HG03432 (cell line): ENCODE measurements around the gene FAIM2.
A peak's percentile ranks its signal among the peaks of the same experiment; 100 is the strongest.

Source experiments
- ATAC-seq: cut with Tn5 transposase; IDR thresholded peaks from one replicate; pipeline ENCODE4 v1.9.1; 2021; ENCODE audit warnings: mild to moderate bottlenecking, moderate library complexity; ENCODE audit not compliant: unreplicated experiment

FAIM2 gene

DNA sequence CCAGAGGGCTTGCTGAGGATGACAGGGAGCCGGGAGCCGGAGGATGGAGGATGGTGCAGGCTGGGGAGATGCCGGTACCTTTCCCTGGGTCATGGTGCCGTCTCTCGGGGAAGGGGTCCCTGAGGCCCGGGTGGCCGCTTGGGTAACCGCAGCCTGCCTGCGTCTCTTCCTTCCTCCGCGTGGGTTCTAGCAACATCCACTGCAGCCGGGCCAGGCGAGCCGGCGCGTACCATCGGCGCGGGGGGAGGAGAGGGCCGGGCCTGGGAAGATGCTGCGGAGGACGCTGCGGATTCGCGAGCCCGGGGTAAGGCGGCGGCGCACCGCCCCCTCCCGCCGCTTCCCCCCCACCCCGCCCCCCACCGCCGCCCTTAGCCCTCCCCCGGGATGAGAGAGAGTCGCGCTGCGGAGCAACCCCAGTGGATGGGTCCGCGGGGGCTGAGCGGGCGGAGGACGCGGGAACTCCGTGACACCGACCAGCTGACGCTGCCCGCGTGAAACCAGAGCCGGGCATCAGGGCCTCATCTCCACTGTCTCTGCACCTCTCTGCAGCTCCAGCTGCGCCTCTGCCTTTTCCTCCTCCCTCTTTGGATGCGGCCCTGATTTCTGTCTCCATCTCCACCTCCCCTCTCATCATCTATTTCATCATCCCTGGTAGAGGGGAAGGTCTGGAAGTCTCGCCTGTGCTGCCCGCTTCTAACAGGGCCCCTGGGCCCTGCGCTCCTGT, at the start of gene FAIM2:
Gene FAIM2, minus strand, starts transcription at position 201 of the 724 bp plus-strand sequence. Its CDS starts 108 bp downstream, at position 93.
- no peak for ATAC-seq

DNA sequence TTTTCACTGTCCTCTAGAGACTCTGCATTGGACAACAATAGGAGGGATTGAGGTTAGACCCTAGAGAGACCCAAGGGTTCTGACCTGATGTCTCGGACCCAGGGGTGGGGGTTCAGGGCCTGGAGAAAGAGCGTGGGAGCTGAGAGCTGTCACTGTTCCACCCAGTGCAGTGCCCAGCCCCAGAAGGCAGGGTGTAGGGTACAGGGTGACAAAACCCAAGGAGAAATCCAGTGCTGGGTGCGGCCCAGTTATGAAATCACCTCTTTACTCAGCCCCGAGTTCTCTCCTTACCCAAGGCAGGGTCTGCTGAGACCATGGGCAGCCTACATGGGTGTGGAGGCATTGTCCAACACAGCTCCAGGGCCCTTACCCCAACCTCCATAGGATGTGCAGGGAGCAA, 49.5 kb upstream of the FAIM2 start:
- ATAC-seq: no peak

DNA sequence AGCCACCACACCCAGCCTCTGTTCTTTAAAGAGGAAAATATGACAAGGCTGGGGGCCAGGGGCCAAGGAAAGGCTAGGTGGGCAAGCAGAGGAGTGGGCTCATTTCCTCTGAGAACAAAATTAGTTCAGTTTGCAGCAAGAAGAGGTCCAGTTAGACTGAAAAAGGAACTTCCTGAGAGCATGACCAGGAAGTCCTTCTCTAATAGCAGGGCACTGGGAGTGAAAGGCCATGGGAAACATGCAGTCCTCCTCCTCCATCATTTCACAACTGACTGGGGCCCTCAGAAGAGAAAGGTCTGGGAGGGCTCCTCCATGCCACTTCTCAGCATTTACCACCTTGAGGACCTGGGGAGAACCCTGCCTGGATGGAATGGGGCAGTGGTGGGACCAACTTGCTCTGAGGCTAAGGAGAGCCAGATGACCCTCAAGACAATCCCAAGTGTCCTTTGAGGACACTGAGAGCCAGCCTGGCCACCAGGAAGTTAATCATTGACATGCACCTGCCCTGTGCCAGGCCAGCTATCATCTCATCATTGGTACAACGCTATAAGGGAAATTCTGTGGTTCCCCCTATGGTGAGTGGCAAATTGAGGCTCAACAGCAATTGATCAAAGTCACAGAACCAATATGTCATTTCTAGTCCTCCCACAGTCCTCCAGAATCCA, 48.8 kb upstream of the FAIM2 start:
- no peak for ATAC-seq

DNA sequence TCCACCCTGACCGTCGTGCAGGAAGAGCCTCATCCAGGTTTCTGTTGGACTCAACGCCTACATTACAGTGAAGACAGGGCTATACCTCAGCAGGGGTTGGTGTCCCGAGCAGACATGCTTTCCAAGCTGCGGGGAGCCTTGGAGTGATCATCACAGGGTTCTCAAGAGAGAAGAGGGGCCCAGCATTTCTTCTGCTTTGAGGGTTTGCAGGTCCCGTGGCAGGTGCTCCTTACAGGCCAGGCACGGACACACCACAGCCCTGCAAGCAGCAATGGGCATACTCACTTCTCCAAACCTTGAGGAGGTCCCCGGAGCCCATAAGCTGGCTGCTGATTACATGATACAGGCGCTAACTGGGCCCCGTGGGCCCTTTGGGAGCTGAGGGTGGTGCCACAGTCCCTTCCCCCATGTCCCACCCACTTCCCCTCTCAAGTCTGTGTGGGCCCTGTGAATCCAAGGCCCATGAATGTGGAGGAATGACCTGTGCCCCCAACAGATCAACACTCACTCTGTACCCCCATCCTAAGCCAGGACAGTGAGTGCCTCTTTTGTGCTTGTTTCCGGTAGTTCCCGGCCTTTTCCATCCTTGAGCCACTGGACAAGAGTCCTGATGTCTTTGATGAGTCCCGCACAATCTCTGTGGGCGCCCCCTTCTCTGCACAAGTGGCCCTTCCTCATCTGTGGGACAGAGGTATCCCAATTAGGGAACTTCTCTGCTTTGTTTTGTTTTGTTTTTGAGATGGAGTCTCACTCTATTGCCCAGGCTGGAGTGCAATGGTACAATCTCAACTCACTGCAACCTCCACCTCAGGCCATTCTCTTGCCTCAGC, 47.9 kb upstream of the FAIM2 start:
- ATAC-seq: no peak

DNA sequence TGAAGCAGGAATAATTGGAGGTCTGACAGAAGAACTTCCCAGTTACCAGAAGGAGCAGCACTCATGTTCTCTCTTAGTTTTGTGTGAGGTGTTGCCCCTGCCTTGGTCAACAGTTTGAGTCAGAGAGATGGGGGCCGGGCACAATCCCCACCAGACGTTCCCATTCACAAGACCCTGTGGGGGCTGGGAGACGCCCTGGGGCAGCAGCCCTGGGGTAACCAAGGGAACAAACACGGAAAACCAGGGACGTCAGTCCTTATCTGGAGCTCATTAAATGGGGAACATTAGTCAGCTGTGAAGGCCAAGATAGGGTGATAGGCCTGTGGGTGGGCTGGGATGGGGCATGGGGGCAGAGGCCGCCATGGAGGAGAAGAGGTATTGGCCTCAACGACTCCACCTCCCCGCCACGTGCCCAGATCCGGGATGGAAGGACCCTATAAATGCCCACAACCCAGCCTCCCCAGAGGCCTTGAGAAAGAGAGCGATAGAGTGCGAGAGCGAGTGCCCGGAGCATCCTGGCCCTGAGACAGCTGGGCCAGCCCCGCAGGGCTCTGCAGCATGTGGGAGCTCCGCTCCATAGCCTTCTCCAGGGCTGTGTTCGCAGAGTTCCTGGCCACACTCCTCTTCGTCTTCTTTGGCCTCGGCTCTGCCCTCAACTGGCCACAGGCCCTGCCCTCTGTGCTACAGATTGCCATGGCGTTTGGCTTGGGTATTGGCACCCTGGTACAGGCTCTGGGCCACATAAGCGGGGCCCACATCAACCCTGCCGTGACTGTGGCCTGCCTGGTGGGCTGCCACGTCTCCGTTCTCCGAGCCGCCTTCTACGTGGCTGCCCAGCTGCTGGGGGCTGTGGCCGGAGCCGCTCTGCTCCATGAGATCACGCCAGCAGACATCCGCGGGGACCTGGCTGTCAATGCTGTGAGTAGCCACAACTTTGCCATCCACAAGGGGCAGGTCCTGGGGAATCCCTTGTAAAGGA, 46.9 kb upstream of the FAIM2 start, which contains the start of gene AQP2:
Gene AQP2, plus strand, starts transcription at position 465 of the 979 bp plus-strand sequence. Its CDS starts 94 bp downstream, at position 559.
- ATAC-seq: no peak

DNA sequence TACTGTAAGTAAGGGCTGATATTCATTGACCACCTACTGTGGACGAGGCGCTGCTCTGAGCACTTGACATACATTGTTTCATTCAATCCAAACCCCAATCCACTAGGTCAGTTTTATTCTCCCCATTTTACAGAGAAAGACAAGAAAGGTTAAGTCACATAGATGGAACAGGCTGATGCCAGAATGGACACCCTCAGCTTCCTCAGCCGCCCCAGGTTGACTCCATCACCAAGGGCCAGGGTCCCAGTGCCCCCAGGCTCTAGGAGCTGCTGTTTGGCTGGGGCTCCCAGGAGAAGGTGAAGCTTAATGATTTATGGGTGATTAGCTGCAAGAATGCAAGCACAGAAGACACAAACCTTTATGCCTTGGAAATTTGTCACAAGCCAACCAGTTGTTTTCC, 46.2 kb upstream of the FAIM2 start:
- ATAC-seq: no peak

DNA sequence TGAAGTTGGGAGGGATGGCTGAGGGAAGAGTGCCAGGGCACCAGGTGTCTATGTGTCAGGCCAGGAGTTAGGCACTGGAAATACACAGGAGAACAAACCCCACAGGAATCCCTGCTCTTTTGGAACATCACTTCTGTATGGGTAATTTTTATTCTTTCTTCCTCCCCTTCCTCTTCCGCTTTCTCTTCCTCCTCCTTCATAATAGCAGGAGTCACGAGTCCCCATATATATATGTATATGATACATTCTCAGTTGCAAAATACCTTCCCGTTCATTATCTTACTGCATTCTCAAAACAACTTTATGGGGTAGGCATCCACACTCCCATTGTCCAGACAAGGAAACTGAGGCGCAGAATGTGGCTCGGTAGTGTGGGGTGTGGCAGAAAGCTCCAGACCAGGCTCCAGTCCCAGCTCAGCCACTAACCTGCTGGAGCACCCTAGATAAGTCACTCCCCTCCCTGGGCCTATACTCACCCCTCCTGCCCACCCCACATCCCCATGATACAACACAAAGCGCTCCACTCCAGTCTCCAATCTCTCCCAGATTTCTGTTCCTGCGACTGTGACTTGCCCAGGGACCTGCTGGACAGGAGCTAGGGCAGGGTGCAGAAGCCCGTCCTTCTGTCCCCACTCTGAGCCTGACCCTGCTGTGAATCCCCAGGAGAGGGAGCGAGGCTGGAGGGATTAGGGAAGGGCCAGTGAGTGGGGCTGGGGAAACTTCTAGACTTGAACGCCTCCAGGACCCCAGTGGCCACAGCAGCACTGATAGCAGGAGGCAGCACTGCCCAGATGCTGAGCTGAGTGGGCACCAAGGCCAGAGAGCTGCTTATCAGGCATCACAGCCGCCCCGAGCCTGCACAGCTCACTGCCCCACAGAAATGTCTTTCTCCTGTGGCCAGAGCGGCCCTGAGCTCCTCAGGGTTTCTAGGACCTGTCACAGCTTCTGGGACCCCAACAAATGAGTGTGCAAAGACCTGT, 45.5 kb upstream of the FAIM2 start:
- no peak for ATAC-seq

DNA sequence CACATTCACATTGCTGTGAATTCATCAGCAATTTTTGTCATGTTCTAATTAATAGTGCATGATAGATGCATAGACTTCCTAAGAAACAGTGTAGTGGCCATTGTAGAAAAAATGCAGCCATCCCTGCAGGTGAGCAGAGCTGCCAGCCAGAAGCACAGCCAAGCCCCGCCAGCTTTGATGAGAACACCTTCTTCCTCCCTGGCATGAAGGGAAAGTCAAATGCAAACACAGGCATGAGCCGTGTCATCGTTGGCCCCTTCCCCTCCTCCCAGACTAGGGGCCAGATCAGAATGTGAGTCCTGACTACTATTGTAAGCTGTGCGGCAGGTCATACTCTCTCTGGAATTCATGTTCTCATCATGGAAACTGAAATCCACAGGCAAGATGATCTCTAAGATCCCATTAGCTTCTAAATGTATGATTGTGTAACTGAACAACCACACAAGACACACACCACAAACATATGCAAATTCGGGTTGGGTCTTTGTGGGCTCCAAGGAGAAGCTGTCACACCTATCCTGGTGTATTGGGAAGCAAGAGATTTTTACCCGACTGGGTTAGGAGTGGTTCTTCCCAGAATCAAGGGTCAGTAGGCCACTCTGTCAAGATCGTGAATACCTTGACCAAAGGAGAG, 44.0 kb upstream of the FAIM2 start:
- no peak for ATAC-seq

DNA sequence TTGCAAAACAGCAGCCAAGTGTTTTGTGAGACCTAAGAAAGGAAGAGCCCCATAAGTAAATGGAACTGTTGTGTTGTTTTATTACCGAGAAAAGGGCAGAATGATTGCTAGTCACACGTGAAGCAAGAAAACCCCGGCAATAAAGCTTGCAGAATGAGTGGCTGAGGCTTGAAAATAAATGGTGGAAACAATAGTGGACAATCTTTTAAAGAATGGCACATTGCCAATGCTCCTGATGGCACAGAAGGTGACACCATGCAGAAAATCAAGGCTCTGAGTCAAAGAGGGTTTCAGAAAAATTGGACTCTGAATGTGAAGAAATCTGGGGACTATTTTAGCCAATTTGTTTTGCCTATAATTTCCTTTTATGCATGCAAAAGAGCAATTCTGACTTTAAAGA, 42.8 kb upstream of the FAIM2 start:
- ATAC-seq: no peak

DNA sequence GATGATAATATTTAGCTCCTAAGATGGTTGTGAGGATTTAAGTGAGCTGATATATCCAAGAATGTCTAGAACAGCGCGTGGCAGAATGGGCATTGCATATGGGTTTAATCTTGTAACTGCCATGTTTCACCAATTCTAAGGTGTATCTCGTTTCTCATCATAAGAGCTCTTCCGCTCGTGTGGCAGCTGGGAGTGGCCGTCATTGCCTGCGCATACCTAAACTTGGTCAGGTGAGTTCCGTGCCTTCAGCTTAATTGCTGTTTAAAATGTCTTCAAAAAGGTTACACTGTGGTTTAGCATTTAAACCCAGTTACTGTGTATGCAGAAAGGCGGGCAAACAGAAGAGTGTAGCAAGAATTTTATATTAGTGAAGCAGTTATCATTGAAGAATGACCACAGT, 42.4 kb upstream of the FAIM2 start:
- no peak for ATAC-seq

DNA sequence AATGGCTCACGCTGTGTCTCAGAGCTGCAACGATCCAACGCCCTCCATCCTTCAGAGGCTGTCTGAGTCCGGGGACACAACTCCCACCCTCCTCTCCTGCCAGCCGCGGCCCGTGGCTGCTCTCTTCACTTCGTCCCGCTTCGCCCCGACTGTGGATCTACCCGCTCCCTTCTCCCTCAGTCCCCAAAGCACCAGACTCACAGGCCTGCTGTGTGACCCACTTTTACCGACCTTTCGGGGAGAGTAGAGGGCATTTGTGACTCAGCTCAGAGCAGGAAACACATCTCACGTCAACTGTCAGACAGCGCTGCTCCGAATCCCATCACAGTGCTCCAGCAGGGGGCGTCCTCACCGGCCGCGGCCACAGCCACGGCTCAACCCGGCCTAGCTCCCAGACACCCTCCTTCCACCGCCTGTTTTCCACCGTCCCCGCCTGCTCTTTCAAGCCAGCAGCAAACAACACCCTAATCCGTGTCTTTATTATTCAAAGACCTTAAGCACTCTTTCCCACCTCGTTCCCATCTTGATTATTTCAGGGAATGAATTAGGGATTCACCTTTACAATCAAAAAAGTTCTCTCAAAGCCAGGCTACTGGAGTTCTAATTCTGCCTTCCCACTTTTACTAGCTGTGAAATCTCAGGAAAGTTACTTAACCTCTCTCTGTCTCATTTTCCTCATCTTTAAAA, 41.8 kb upstream of the FAIM2 start:
- peak; percentile 82 for ATAC-seq

DNA sequence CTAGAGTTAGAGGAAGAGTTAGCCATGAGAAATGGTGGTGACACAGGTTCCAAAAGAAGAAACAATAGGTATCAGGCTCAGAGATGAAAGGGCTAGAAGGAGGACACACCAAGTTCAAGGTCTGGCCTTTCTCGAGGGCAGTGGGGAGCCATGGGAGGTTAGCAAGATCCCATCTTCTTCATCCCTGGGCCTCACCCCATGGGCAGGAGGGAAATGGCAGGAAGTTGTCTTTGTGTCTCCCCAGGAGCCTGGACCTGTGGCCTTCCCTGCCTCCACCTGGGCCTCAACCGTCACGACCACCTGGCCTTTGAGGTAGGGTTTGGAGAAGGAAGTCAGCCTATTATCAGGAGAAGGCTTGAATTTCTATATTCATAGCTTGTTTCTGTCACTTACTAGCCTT, 41.0 kb upstream of the FAIM2 start:
- ATAC-seq: no peak

DNA sequence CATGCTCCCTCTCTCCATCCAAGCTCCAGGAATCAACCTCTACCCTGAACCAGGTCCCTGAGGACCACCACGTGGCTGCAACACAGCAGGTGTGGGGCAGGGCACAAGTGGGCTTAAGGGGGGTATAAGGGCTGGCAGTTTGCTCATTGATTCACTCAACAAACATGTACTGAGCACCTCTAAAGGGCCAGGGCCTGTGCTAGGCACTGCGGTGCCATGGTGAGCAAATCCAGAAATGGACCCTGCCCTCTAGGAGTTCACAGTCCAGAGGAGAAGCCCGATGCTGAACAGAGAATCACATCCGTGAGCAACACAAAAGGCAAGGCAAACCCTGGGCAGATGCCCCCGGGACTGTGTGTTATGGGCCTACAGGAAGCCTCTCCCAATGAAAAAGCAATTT, 40.3 kb upstream of the FAIM2 start:
- no peak for ATAC-seq

DNA sequence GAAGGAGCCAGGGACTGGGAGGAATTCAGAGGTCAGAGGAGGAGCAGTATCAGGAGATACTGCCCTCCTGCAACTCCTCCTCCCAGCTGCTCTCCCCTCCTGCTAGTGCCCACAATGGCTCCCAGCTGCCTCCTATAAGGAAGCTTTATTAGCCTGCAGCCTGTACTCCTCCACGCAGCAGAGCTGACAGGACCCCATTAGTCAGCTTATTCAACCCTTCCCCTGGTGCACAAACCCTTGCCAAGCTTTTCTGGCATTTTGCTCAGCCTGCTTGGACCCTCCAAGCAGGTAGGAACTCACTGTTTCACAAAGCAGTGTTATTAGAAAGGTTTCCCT, 39.9 kb upstream of the FAIM2 start:
- no peak for ATAC-seq

DNA sequence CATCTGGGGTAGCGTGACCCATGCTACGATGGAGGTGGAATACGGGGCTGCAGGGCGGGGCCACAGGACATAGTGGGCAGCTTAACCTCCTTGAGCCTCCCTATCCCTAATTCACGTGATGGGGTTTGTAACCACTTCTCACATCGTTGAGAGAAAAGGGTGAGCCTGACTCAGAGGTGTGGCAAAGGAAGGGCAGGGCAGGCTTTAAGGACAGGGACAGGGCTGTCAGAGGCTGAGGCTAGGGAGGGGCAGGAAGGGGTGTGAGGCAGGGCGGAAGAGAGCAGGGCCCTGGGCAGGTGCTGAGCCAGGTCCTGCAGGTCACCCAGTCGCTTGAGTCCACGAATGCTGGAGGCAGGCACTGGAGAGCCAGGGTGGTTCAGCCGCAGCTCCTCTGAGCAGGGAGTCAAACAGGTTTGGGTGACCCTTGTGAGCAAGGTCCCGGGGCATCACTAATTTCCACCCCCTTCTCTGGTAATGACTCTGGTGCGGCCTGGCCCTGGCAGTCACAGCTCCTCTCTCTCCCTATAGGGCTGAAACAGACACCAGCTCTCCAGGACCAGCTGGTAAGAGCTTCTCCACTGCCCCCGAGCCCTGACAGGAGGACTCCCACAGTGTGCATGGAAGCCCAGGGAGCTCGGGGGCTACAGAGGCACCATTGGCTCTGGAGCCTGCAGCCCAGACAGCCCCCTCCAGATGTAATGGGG, 39.4 kb upstream of the FAIM2 start:
- no peak for ATAC-seq

DNA sequence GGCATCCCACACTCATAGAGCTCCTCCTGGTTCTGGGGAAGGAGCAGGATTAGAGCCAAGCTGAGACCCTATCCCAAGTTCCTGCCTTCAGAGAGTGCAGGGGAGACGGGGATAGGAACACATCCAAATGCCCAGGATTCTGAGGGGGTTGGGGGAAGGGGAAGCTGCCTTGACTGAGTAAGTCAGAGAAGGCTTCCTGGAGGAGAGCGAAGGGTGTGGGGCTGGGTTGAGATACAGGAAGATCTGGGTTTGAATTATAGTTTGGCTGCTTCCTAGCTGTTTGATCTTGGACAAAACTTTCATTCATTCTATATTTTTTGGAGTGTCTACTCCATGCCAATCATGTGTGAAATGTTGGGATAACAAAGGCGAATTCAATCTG, 38.8 kb upstream of the FAIM2 start:
- no peak for ATAC-seq

DNA sequence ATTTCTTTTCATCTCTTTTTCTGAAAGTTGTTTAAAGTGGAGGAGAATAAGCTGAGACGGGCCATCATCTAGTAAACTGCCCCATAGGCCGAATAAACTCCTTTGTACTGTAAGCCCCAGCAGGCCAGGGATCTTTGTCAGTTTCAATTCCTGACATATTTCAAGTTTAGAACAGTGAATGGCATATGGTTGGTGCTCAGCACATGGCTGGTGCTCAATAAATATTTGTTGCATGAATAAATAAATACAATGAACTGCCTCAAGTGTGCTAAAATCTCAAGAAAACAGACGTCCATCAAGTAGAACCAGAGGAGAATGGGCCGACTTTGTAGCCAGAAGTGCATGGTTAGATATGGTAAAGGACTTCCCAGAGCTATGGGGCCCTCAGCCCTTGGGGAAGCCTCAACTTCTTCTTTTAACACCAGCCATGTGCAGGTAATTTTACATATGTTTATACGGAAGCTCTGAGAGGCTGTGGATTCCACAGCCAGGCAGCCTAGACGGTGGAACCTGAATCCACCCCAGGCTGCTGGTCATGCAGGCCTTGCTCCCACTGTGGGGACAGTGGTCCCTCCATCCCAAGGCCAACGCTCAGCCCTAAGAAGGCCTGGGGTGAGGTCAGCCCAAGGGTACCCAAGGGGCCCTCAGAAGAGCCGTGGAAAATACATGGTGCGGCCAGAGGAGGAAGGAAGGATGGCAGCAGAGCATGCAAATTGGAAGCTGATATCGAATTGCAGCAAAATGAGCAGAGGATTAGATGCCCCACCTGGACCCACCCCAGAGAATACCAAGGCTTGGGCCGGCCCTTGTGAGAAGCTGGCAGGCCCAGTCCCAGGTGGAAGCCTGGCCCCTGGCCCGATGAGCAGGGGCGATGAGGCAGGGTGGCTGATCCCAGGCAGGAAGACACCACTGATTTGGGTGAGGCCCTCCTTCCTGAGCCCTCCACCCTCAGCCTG, 38.1 kb upstream of the FAIM2 start:
- no peak for ATAC-seq
